Left ventricle myocardium superior (tissue), 1 donor: ENCODE measurements around the gene SNAP47. TPM values are rescaled to one million over a fixed set of nuclear protein-coding genes. Genes with fewer than 3 reads are reported as not detected.

ENCODE experiments used
- ATAC-seq: fragments of 200-7000 bp; cut with Tn5 transposase; one replicate; pipeline ENCODE4 v1.9.1; 2020; ENCODE audit warnings: mild to moderate bottlenecking, moderate library complexity
- DNase-seq: peaks from one replicate; pipeline ENCODE4 v3.0.0-alpha.2; 2020
- intact Hi-C: fragments of 100-400 bp; cut with micrococcal nuclease; formaldehyde crosslinking; loops from one replicate; pipeline ENCODE4 v1.11.0; 2022
- total RNA-seq: library from RNA; stranded (reverse); fragmentation: NEBNext Ultra II Directional; extraction: Animal tissue kit (Norgen Biotek cat#: 25700); gene quantifications from one replicate; pipeline ENCODE4 v1.2.1, GENCODE V29; 2021
- donor health status: DM: no; HTN: yes; CAD: no; lungs with severe emphysema.

SNAP47 gene
- total RNA-seq, 1 donor from 2014 or later = 36.4 TPM

DNA sequence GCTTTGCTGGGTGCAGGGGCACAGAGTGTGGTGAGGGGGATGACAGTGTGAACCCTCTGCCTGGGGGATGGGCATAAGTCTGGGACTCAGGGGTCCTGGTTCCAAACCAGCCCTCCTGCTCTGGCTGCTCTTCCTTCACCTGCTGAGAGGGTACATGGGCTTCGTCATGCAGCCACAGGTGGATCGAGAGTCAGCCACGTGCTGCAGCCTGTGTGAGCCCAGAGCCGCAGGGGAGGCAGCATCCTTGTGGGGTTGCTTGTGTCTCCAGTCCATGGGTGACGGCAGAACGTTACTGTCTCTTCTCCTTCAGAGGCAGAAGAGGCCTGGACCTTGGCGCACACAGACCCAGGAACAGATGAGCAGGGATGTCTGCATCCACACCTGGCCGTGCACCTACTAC is 12.1 kb downstream of the SNAP47 start:
- ATAC-seq (no peak), DNase-seq (no peak)
- intact Hi-C loops = no loop called here

DNA sequence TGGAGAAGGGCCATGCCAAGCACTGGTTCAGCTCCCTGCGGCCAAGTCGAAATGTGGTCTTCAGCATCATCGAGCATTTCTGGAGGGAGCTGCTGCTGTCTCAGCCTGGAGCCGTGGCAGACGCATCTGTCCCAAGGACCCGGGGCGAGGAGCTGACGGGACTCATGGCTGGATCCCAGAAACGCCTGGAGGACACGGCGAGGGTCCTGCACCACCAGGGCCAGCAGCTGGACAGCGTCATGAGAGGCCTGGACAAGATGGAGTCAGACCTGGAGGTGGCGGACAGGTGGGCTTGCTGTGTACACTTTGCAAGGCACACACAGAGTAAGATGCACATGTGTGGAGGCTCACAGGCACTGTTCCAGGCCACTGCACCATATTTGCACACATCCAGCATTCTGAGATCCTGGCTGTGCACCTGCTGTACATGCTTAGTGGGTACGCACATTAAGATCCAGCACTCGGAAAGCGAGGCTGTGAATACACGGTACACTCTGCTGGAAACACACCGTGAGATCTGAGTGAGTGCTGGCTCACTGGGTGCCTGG is 12.8 kb downstream of the SNAP47 start:
- DNase-seq (no peak), ATAC-seq (no peak)
- intact Hi-C loops = no loop called here

DNA sequence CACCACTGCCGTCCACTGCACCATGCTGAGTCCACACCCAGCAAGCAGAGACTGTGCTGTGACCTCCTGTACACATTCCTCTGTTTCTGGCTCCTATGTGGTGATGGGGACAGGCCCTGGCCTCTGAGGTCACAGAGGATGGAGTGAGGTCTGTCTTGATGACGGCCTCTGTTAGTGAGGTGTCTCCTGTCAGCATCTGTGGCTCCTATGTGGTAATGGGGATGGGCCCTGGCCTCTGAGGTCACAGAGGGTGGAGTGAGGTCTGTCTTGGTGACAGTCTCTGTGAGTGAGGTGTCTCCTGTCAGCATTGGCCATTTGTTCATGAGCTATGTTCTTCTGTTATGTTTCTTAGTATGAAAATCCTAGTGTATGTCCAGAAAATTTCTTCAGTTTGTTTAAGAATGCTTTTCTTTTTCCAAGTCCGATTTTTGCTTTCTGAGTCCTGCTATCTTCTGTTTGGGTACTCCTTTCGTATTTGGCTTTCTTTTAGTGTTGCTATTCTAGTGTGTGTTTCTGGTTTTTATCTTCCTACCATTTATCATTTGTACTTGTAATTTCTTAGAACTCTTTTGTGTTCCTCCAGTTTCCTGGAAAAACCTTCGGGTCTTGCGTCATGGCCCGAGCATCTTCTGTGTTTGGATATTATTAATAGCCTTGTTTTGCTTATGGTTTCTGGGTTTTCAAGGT is 13.4 kb downstream of the SNAP47 start:
- intact Hi-C loops = no loop called here
- DNase-seq = peak; percentile 53

DNA sequence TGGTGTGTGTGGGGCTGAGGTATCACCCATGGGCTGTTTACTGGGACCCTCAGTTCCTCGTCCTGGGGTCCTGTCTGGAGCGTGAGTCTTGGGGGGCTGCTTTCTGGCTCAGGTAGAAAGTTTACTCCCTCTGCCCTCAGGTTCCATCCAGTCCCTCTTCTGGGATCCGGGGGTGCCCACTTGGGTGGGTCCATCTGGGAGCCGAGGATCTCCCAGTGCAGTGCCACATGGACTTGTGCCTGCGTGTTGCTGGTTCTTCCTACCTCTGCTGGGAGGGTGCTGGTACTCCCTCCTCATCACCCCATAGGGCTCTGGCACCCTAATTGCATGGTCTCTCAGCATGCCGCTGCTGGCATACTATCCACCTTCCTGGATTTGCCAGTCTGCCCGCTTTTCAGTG is 14.0 kb downstream of the SNAP47 start:
- intact Hi-C loops = no loop called here
- no peak for DNase-seq
- ATAC-seq = peak; percentile 1

More for the DNA sequence above, 13.4 kb downstream of the SNAP47 start:
- peak; percentile 62 for ATAC-seq

DNA sequence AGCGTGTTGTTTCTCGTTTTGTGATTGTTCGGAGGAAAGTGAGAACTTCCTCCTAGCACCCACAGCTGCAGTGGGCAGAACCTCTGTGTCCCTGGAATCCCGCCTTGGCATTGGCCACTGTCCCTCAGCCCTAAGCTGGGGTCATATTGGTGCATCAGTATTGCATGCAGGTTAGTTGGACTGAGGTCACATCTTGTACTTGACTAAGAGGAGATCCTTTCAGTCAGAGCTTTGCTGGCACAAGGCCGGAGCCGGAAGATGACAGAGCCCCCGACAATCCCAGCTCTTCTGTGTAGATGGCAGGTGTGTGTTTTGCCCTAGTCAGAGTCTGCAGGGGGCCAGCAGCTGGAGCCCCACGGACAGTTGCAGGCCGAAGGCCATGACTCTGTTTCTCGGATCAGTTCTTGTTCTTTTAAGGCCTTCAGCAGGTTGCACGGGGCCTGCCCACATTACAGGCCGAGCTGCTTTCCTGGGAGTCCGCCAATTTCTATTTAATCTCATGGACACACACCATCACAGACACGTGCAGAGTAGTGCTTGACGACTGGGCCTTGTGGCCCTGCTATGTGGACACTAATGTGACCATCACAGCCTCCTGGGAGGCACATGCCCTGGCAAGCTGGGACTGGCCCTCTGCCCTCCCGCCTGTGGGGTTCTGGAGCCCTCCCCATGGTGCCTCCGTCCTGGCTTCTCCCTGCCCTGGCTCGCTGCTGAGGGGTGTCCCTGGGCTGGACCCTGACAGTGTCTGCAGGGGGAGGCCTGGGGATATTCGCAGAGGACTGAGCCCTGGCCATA is 14.9 kb downstream of the SNAP47 start:
- intact Hi-C loops = loop anchor here (10.0 kb wide), 1 partner anchor 265 kb away; no protein-coding TSS in a partner anchor
- ATAC-seq = peak; percentile 65
- DNase-seq = peak; percentile 66

DNA sequence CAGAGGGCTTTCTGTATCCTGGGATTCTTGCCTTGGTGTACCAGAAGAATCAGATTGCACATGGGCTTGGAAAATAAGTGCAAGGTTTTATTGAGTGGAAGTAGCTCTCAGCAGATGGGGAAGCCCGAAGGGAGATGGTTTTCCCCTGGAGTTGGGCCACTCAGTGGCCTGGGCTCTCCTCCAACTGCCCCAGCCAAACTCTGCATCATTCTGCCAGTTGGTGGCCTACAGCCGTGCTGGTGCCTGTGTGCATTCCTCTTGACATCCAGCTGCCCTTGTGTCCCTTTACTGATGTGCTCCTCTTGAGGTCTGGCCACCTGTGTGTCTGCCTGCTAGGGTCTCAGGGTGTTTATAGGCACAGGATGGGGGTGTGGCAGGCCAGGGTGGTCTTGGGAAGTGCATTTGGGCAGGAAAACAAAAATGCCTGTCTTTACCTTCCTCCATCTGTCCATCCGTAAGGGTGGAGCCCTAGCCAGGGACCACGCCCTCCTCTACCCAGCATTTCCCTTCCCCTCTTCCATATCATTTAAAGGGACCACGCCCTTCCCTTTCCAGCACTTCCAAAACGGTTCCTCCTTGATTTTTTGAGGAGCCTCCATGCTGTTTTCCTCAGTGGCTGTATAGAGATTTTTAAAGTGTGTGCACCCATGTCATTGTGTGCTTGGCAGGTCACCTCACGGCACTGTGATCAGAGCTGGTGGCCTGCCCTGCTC is 18.9 kb downstream of the SNAP47 start:
- ATAC-seq (peak; percentile 66), DNase-seq (peak; percentile 83)
- intact Hi-C loops = loop anchor here (10.0 kb wide), 1 partner anchor 269 kb away; no protein-coding TSS in a partner anchor

DNA sequence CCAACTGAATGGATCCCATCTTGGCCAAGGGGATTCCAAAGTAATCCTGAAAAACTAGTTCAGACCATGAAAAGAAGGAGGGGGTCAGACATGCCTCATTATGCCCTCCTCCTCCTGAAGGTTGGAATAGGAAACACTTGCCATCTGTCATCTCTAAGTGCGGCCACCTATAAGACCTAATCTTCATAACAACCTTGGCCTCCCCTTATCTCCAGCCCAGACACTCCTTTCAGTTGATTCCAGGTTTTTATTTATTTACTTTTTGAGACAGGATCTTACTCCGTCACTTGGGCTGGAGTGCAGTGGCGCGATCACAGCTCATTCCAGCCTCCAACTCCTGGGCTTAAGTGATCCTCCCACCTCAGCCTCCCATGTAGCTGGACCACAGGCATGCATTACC is 19.7 kb downstream of the SNAP47 start:
- DNase-seq (no peak), ATAC-seq (no peak)
- intact Hi-C loops = loop anchor here (10.0 kb wide), 1 partner anchor 270 kb away; no protein-coding TSS in a partner anchor

DNA sequence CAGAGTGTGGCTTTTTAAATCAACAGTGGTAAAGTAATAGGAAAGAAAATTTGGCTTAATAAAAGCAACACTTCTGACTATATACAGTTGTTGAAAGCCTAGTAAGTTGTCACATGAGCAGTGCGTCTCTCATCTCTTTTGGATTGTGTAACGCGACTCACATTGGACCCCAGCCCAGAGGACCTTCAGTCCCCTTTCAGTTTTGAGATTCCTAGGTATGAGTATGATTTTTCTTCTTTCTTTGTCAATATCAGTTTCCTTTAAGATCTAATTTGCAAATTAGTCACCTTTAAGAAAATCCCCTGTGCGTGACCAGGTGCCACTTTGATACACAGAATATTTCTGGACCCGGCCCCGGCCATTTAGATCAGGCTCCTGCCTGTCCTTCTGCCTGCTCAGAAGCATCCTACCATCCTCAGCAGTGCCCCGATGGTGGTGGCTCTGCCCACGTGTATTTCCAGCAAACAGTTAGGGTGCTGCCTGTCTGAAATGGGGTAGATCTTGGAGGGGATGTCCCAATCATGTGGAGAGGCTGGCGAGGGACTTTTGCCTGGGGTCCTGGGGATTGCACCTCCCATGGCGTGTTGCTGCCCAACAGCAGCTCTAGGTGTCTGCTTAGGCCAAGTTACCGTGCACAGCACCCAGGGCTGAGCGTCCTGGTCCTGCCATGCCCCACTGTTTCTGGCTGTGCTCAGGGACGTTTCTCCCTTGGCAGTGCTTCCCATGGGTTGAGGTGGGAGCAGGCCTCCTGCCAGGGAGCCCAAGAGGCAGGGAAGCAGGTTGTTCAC is 21.1 kb downstream of the SNAP47 start:
- ATAC-seq = peak; percentile 26
- no peak for DNase-seq
- intact Hi-C loops = loop anchor here (10.0 kb wide), 1 partner anchor 272 kb away; no protein-coding TSS in a partner anchor

DNA sequence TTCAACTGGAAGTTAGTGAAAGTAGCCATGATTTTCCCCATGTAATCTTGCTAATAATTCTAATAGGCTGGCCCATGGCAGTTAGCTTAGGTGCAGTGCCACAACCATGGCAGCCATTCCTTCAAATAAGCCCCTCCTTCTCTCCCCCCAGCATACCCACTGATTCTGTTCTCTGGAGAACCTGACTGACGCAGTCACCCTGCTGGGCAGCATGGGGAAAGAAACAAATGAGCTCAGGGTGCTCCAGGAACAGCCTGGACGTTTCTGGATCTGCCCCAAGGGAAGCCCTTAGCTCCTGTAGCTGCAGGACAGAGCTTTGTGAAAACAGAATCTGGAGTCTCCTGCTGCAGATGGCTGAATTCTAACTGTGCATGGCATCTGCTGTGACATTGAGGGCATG is 22.5 kb downstream of the SNAP47 start:
- ATAC-seq (peak; percentile 13), DNase-seq (no peak)
- intact Hi-C loops = loop anchor here (10.0 kb wide), 1 partner anchor 273 kb away; no protein-coding TSS in a partner anchor

DNA sequence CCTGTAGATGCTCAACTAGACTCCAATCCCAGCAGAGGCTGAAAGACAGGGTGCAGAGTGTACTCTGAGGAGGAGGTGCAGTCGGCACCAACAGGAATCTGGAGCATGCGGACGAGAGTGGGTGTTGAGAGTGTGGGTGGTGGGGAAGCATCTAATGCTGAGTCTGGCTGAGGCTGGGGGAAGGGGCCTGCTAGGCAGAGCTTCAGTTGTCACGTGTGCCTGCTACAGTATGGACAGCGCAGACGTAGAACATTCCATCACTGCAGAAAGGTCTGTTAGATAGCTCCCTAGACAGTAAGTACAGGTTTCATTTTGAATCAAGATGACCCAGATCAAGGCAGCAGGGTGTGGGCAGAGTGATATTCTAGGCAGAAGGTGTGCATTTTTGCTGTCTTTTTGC is 23.1 kb downstream of the SNAP47 start:
- DNase-seq (no peak), ATAC-seq (peak; percentile 19)
- intact Hi-C loops = loop anchor here (10.0 kb wide), 1 partner anchor 274 kb away; no protein-coding TSS in a partner anchor

DNA sequence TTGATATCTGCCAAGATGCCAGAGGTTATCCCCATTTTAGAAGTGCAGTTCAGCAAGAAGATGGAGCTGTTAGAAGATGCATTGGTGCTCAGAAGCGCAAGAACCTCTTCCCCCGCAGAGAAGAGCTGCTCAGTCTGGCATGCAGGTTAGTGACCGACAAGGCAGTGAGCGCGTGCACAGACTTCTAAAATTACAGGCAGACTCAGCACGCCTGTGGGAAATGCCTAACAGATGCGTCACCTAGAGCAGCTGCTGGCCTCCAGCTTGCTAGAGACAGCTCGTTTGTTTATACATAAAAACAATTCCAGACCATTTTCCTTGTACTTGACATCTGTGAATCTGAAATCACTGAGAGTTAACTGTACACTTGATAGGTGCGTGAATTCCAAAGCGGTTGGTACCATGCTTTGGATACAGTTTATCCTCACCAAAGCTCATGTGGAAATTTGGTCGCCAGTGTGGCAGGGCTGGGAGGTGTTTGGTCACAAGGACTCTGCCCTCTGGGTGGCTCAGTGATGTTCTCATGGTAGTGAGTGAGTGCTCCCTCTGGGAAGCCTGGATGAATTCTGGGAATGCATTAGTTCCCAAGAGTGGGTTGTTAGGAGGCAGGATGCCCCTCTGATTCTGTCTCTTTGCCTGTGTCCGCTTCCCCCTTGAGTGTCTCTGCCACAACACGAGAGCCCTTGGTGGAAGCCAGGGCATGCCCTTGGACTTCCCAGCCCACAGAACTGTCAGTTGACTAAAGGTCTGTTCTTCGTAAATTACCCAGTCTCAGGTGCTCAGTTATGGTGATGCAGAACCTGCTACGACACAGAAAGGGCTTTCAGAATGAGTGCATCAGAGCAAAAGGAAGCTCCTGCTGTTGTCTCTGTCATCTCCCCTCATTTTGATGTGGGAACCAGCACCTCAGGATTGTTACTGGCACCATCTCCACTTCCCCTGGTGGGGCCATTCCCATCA is 24.4 kb downstream of the SNAP47 start:
- ATAC-seq = peak; percentile 75
- intact Hi-C loops = loop anchor here (5.0 to 10.0 kb wide), 2 partner anchors 188 to 275 kb away; partner anchors contain the start of gene WNT9A

DNA sequence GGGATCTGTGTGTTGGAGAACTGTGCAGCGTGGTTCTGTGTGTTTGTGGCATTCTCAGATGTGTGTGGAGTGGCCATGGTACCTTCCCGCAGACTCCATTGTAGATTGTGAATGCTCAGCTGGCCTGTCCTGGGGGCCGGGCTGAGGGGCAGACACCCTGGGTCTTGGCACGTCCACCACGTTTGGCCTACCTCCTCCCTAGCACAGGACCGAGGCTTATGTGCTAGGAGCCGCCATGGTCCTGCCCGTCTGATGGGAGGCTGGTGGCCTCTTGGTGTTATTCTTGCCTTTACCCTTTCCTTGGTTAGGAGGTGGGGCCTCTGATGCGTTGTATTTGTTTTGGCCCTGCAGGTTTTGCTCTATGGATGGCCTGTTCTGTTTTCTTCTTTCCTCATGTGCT is 25.1 kb downstream of the SNAP47 start:
- ATAC-seq (no peak), DNase-seq (no peak)
- intact Hi-C loops = loop anchor here (5.0 kb wide), 1 partner anchor 187 kb away; the partner anchor contains the start of gene WNT9A

More for the DNA sequence above, 24.4 kb downstream of the SNAP47 start:
- peak; percentile 68 for DNase-seq

DNA sequence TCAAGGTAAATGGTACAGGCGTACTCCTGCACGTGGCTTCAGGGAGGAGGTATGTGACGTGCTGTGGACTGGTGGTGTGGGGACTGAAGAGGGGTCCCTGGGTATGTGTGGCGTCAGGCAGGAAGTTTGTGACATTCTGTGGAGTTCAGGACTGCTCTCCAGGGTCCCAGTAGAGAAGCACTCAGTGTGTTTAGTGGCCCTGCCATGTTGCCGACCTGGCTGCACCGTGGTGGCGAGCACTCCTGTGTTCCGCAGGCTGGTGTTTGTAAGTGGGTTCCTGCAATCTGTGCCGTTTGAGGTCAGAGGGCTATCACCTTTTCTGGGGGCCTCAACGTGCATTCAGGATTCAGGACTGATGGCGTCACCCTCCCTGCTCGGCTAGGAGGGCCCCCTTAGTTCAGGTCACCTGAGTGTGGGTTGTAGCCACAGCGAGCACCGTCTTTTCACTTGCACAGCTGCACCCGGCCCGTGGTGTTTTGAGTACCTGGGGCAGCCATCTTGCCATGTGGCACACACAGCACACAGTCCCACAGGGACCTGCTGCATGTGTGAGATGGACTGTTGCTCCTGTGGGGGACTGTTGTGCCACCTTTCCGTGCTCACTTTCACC is 26.5 kb downstream of the SNAP47 start:
- no peak for ATAC-seq
- DNase-seq = no peak
- intact Hi-C loops = loop anchor here (5.0 kb wide), 1 partner anchor 186 kb away; the partner anchor contains the start of gene WNT9A

DNA sequence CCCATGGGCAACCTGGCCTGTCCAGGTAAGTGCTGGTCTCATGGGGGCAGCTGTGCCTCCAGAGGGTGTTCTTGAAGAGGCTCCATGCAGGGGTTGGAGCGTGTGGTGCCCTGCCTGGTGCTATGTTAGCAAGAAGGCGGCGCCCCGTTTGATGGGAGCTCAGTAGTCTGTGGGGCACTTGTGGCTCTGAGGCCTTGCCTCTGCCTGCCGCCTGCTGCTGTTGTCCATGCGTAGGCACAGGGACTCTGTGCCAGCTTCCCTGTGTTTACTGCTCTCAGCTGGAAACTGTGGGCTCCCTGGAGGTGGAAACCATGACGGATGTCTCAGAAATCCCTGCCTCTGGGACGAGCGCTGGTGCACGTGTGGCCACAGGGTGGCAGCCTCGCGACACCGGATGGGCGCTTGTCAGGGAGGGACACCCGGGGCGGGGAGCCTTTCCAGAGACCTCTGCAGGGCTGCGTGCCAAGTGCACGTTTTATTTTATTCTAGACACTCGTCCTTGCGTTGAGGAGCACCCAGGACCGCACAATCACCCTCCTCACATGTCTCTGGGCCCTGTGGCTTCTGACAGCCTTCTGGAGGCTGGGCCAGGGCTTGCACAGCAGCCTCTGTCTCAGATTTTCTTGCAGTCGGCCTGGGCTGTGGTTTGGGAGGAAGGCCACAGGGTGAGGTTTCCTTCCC is 27.1 kb downstream of the SNAP47 start:
- intact Hi-C loops = loop anchor here (5.0 kb wide), 1 partner anchor 185 kb away; the partner anchor contains the start of gene WNT9A
- ATAC-seq = peak; percentile 76
- DNase-seq = peak; percentile 93

DNA sequence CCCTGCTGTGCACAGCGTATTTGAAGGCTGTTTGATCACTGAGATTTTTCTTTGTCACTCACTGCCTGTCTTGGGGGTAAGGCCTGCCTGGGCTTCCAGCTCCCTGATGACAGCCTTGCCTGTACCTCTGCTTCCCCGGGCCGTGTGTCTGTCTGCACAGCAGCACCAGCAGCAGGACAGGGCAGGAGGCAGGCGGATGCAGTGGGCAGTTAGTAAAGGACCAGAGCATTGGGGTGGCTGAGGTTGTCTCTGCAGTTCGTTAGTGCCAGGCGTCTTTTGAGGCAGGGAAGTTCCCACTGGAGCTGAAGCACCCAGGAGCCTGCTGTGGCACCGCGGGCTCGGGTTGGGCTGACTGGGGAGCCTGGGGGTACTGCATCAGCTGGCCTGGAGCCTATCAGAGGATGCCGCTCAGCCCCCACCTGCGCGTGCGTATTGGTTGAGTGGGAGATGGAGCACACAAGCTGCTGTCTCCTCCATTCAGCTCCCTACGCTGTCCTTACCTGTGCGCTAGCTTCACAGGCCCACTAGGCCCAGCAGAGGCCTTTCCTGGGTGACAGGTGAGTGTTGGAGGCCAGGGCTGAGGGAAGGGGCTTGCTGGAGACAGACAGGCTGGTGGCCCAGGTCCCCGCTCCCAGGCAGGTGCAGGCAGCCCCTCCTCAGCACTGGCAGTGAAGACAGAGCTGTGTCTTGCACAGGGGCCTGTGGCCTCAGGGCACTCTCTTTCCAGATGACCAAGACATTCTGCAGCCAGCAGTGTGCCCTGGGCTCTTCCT is 28.2 kb downstream of the SNAP47 start:
- DNase-seq (no peak), ATAC-seq (no peak)
- intact Hi-C loops = loop anchor here (5.0 kb wide), 1 partner anchor 184 kb away; the partner anchor contains the start of gene WNT9A
